Pons (tissue), 1 donor: Measurements from ENCODE around the gene BBS2.
A peak's percentile ranks its signal among the peaks of the same experiment; 100 is the strongest.

Source experiments
- DNase-seq: peaks from one replicate; pipeline ENCODE4 v3.0.0-alpha.2; 2016; ENCODE audit warnings: low spot score

BBS2 gene

DNA sequence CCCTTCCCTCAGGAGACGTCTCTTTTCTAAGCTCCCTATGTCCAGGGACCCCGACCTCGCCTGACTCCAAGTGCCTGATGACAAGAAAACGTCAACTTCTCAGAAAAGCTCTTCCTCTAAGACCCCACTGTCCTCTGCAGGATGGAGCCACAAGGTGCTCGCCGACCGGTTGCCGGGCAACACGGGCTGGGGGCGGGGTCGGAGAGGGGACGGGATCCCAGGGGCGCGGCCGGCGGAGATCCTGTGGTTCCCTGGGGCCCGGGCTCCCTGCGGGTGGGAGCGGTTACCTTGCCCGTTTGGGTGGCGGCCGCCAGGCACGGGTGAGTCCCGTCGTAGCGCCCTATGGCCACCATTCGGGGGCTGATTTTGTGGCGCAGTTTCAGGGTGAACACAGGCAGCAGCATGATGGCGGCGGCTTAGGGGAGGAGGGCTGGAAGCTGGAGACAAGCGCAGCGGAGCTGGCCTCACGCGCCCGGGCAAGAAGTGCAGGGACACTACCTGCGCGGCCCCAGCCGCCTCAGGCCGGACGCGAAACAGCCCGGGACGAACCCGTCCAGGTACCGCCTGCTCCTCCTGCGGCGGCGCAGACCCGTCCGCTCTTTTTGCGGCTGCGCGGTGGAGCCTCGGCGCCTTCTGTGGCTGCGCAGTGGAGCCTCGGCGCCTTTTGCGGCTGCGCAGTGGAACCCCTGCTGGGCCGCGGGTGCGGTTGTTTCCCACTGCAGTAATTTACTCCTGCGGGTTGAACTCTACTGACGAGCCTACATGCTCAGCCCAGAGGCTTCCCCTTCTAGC is at the start of gene BBS2:
BBS2 (minus strand) TSS at position 566 of the 792 bp plus-strand sequence; CDS start at position 404, 162 bp downstream.
- peak; percentile 86 for DNase-seq

GRCh38 chr16:56564793-56565477 is 45.1 kb upstream of the BBS2 start, which contains the start of gene MT4:
Gene MT4, plus strand, starts transcription at chr16:56565073. Its CDS starts 56 bp downstream, at chr16:56565129.
- DNase-seq, result no peak

DNA sequence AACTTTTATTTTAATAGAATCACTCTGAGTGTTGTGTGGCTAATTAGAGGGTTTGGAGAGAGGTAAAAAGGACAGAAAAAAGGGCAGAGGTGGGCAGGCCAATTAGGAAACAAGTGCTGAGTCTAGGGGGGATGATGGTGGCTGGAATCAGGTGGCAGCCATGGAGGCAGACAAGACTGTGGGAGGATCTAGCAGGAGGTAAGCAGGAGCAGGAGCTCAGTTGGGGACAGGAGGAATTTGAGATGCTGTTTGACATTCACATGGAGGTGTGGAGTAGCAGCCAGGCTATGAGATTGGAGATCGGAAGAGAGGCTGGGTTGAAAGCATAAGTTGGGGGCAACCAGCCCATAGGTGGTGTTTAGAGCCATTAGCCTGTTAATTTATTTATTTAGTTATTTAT is 41.3 kb upstream of the BBS2 start:
- DNase-seq, result no peak

GRCh38 chr16:56560447-56560846 is 40.6 kb upstream of the BBS2 start:
- no peak for DNase-seq

- no peak for DNase-seq
Measured at GRCh38 chr16:56559109-56559508, 39.3 kb upstream of the BBS2 start.

DNA sequence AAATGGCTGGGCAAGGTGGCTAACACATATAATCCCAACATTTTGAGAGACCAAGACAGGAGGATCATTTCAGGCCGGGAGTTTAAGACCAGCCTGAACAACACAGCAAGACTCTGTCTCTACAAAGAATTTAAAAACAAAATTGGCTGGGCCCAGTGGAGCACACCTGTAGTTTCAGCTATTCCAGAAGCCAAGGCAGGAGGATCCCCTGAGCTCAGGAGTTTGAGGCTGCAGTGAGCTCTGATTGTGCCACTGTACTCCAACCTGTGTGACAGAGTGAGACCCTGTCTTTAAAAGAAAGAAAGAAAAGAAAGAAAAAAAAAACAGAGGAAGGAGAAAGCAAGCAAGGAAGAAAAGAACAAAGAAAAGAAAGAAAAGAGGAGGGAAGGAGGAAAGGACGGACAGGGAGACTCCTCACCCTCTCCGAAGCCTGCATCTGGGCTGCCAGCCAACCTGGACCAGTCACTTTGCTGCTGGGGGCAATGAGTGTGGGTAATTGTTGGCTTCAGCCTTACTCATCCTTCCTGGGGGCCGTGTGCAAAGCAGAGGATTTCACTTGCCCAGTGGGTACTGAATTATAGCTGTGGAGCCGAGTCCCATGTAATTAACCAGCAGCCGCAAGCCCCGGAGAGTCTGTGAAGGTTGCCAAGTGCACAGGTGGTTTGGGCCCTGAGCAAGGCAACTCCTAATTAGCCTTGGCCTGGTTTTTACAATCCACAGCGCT is 38.4 kb upstream of the BBS2 start:
- DNase-seq, result peak; percentile 73

DNA sequence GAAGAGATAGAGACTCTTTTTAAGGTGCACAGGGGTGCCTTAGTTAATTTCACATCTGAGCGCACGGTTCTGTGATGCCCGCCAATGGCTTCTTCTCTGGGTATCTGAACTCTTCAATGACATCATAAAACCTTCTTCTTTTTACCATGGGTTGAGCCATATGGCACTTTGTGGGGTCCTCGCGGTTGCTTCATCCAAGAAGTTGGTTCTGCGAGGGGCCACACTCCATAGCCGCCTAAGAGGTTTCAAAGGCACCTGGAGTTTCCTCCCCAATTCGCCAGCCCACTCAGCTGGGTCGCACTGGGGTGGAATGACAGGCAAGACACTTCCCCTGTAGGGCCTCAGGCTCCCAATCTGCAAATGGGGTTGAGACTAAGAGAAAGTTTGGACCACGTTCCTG is 34.6 kb upstream of the BBS2 start:
- no peak for DNase-seq

GRCh38 chr16:56551796-56552738 is 32.2 kb upstream of the BBS2 start:
- DNase-seq, result peak; percentile 92

DNA sequence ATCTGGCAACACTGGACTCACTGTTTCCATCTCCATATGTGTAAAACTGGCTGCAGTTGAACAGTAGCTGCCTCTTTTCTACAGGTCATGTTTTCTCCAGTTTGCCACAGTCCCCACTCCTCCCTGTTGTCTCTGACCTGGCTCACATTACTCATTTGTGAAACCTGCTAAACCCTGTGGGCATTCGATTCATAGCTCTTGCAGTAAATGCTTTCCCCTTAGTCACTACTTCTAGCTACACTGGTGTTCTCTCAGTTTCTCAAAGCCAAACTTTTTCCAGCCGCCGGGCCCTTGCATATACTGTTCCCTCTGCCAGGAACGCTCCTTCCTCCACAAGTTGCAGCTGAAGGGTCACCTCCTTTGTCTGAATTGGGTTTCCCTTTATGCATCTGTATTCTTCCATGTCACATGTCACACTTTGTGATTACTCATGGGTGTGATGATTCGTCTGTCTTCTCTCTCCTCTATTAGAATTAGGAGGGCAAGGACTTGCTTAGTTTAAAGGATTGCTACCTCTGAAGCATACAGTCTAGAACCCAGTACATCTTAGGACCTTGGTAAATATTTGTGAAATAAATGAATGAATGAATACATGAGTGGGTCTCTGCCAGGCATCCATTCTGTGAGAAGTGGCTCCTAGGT is 30.0 kb upstream of the BBS2 start:
- no peak for DNase-seq

GRCh38 chr16:56549161-56549560 is 29.3 kb upstream of the BBS2 start:
- DNase-seq, result no peak

GRCh38 chr16:56547949-56548567 is 28.2 kb upstream of the BBS2 start:
- DNase-seq, result peak; percentile 60

- peak; percentile 98 for DNase-seq
Measured at GRCh38 chr16:56547120-56547948, 27.5 kb upstream of the BBS2 start.

DNA sequence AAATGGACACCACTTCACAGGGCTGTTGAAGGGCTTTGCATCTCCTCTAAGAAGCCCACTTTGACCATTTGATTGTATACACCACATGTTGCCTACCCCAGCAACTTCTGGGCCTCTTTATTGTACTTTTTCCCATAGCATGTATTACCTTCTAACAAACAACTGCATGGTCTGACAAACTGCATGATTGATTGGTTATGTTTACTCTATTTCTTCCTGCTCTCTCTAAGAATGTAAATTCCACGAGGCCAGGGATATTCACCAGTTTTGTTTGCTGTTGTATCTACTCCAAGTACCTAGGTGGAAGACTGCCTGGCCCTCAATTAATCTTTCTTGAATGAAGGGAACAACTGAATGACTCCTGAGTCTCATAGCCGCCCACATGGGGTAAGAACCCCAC is 22.2 kb upstream of the BBS2 start:
- no peak for DNase-seq

GRCh38 chr16:56539656-56540055 is 19.8 kb upstream of the BBS2 start:
- no peak for DNase-seq

DNA sequence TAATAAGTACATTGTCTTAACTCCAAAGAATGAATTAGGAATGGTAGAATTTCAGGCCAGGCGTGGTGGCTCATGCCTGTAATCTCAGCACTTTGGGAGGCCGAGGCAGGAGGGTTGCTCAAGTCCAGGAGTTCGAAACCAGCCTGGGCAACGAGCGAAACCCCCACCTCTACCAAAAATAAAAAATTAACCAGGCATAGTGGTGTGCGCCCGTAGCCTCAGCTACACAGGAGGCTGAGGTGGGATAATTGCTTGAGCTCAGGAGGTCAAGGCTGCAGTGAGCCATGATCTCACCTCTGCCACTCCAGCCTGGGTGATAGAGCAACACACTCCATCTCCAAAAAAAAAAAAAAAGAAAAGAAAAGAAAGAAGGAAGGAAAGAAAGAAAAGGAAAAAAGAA is 18.5 kb upstream of the BBS2 start:
- no peak for DNase-seq

GRCh38 chr16:56534847-56535383 is 15.1 kb upstream of the BBS2 start:
- DNase-seq, result no peak

DNA sequence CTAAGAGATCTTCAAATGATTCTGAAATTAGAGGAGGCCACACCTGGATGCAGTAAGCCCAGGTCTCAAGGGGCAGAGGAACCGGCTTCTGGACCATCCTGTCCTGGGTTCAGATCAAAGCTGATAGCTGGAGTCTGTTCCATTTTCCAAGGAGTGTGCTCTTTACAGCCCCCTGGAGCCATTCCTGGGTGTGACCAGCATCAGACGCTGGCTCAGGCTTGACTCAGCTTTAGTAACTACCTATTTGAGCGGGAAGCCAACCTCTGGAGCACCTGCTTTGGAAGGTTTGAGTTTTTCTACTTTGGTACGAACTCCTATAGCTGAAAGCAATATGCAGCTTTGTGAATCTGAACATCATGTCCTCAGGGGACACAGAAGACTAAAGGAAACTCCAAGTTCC is 12.9 kb upstream of the BBS2 start:
- DNase-seq, result no peak

- no peak for DNase-seq
Measured at GRCh38 chr16:56530872-56531271, 11.0 kb upstream of the BBS2 start.

GRCh38 chr16:56525236-56525635 is 5.4 kb upstream of the BBS2 start:
- no peak for DNase-seq

DNA sequence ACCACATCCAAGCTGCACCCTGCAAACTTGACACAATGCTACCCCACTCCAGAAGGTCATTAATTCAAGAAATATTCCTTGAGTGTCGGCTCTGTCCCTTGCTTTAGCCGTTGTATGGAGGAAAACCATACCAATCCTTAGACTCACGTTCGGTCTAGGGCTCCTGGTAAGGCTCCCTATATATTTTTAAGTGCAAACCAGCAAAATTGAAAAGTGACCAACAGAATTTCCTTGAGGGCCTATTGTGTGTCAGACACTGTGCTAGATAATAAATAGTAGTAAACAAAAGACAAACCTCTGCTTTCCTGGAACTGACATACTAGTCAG is 390 bp upstream of the BBS2 start:
- no peak for DNase-seq
